H1 (cell line): ENCODE data around the gene CUX1. TPM values are rescaled to one million over a fixed set of nuclear protein-coding genes. Genes with fewer than 3 reads are reported as not detected.

ENCODE experiments used
- CTCF ChIA-PET: fragments of 300-600 bp; sonication (Branson Sonifier 250); formaldehyde crosslinking; loops from one replicate; lab custom pipeline; 2021; ENCODE audit not compliant: partially characterized antibody; lab: Charles Lee
- POLR2A ChIA-PET: fragments of 300-600 bp; sonication (Branson Sonifier 250); formaldehyde crosslinking; loops from one replicate; lab custom pipeline; 2021; ENCODE audit warnings: inconsistent platforms; ENCODE audit not compliant: partially characterized antibody; lab: Charles Lee
- DNase-seq, 2 experiments: peaks; one replicate each; pipeline versions ENCODE4 v3.0.0 to v3.0.0-alpha.2; 2010 to 2022; ENCODE audit warnings: low spot score in 2 of 2, low read depth in 1 of 2, mixed read lengths in 1 of 2
- FAIRE-seq: peaks from 2 replicates; lab custom pipeline; 2011; peaks lifted over from hg19 to GRCh38; lab: Jason Lieb, UNC
- H2AFZ ChIP-seq: 2 replicates; pipeline ENCODE4 v1.8.1; 2012; ENCODE audit warnings: low read length, inconsistent platforms
- H2AK5ac ChIP-seq: 2 replicates; pipeline ENCODE4 v1.6.1; 2013; ENCODE audit warnings: low read depth, low read length
- H2BK120ac ChIP-seq: replicated peaks from 2 replicates; pipeline ENCODE3; 2013; ENCODE audit warnings: low read depth, low read length, inconsistent platforms
- H2BK12ac ChIP-seq: 2 replicates; pipeline ENCODE4 v1.6.1; 2013; ENCODE audit warnings: low read depth, low read length
- H2BK15ac ChIP-seq: 2 replicates; pipeline ENCODE4 v1.6.1; 2013; ENCODE audit warnings: low read length
- H2BK20ac ChIP-seq: 2 replicates; pipeline ENCODE4 v1.6.1; 2013; ENCODE audit warnings: low read length
- H2BK5ac ChIP-seq: 2 replicates; pipeline ENCODE4 v1.6.1; 2013; ENCODE audit warnings: low read depth, low read length
- H3K14ac ChIP-seq: 2 replicates; pipeline ENCODE4 v1.6.1; 2013; ENCODE audit warnings: inconsistent platforms; ENCODE audit not compliant: insufficient read length
- H3K18ac ChIP-seq: 2 replicates; pipeline ENCODE4 v1.6.1; 2013; ENCODE audit warnings: low read length; ENCODE audit errors: extremely low read depth
- H3K23ac ChIP-seq: 2 replicates; pipeline ENCODE4 v1.6.1; 2013; ENCODE audit warnings: inconsistent platforms; ENCODE audit not compliant: insufficient read length
- H3K23me2 ChIP-seq: 2 replicates; pipeline ENCODE4 v1.6.1; 2013; ENCODE audit warnings: low read depth, low read length
- H3K27ac ChIP-seq: 2 replicates; pipeline ENCODE4 v1.6.1; 2011; ENCODE audit warnings: low read depth, low read length, inconsistent platforms
- H3K27me3 ChIP-seq, 4 experiments: replicated peaks in 1 of 4; 1 replicate in 1 of 4; 2 replicates in 3 of 4; pipeline versions ENCODE4 v1.6.1 to v1.8.1; 2011 to 2013; ENCODE audit warnings: low read length in 3 of 4, mild to moderate bottlenecking in 3 of 4, inconsistent platforms in 2 of 4, mixed read lengths in 2 of 4, moderate library complexity in 1 of 4; ENCODE audit not compliant: control insufficient read depth in 3 of 4, insufficient read depth in 3 of 4; ENCODE audit errors: extremely low read depth in 1 of 4
- H3K36me3 ChIP-seq, 4 experiments: 2 replicates each; pipeline versions ENCODE4 v1.6.1 to v1.8.1; 2011 to 2013; ENCODE audit warnings: mild to moderate bottlenecking in 4 of 4, low read length in 3 of 4, moderate library complexity in 2 of 4, control low read depth in 1 of 4, inconsistent platforms in 1 of 4; ENCODE audit not compliant: insufficient read depth in 4 of 4, control insufficient read depth in 2 of 4
- H3K4ac ChIP-seq: replicated peaks from 2 replicates; pipeline ENCODE3; 2013; ENCODE audit warnings: low read length, low read depth, mixed read lengths, inconsistent platforms; ENCODE audit not compliant: insufficient read length
- H3K4me1 ChIP-seq, 4 experiments: replicated peaks in 1 of 4; 1 replicate in 1 of 4; 2 replicates in 3 of 4; pipeline versions ENCODE4 v1.6.1 to v1.8.1; 2011 to 2013; ENCODE audit warnings: low read length in 3 of 4, inconsistent platforms in 2 of 4, mixed read lengths in 1 of 4; ENCODE audit not compliant: insufficient read depth in 4 of 4, control insufficient read depth in 3 of 4
- H3K4me2 ChIP-seq, 2 experiments: 2 replicates each; pipeline versions ENCODE4 v1.6.1 to v1.8.1; 2011 to 2013; ENCODE audit warnings: low read depth in 2 of 2, low read length in 2 of 2, control low read depth in 1 of 2, inconsistent platforms in 1 of 2, mild to moderate bottlenecking in 1 of 2; ENCODE audit not compliant: insufficient read depth in 1 of 2
- H3K4me3 ChIP-seq, 4 experiments: fragments of 200-600, 300-600 bp in 1 of 4; sonication (generic), shearing (Covaris generic), sonication (Bioruptor Twin) in 1 of 4; 2 replicates each; pipeline versions ENCODE4 v1.5.1 to v1.8.1; 2011 to 2016; ENCODE audit warnings: low read length in 4 of 4, low read depth in 3 of 4, control low read depth in 2 of 4, inconsistent platforms in 2 of 4, mild to moderate bottlenecking in 2 of 4, mixed read lengths in 1 of 4, moderate library complexity in 1 of 4; ENCODE audit not compliant: insufficient read depth in 2 of 4; ENCODE audit errors: extremely low read depth in 1 of 4
- H3K56ac ChIP-seq: replicated peaks from 2 replicates; pipeline ENCODE3; 2013; ENCODE audit warnings: low read depth, mild to moderate bottlenecking, mixed read lengths, low read length, inconsistent platforms; ENCODE audit not compliant: insufficient read length
- H3K79me1 ChIP-seq: 2 replicates; pipeline ENCODE4 v1.6.1; 2013; ENCODE audit warnings: low read depth, low read length, control low read depth
- H3K79me2 ChIP-seq, 2 experiments: 2 replicates each; pipeline versions ENCODE4 v1.6.1 to v1.8.1; 2012 to 2013; ENCODE audit warnings: low read length in 2 of 2, mild to moderate bottlenecking in 2 of 2, inconsistent platforms in 1 of 2; ENCODE audit not compliant: insufficient read depth in 2 of 2, control insufficient read depth in 1 of 2
- H3K9ac ChIP-seq, 4 experiments: replicated peaks in 1 of 4; 1 replicate in 1 of 4; 2 replicates in 3 of 4; pipeline versions ENCODE4 v1.6.1 to v1.8.1; 2011 to 2013; ENCODE audit warnings: low read depth in 3 of 4, low read length in 3 of 4, control low read depth in 2 of 4, mild to moderate bottlenecking in 2 of 4, moderate library complexity in 2 of 4, inconsistent platforms in 1 of 4; ENCODE audit errors: extremely low read depth in 1 of 4
- H3K9me3 ChIP-seq, 2 experiments: 2 replicates each; pipeline versions ENCODE4 v1.6.1 to v1.8.1; 2012 to 2013; ENCODE audit warnings: mild to moderate bottlenecking in 2 of 2, moderate library complexity in 2 of 2, control low read depth in 1 of 2, inconsistent platforms in 1 of 2, low read depth in 1 of 2, low read length in 1 of 2, mixed read lengths in 1 of 2; ENCODE audit not compliant: insufficient read depth in 2 of 2
- H4K20me1 ChIP-seq, 2 experiments: replicated peaks in 1 of 2; 2 replicates each; pipeline versions ENCODE3 to v1.8.1; 2011 to 2013; ENCODE audit warnings: inconsistent platforms in 2 of 2, low read length in 2 of 2, mild to moderate bottlenecking in 1 of 2; ENCODE audit not compliant: insufficient read depth in 2 of 2, control insufficient read depth in 1 of 2
- H4K5ac ChIP-seq: 2 replicates; pipeline ENCODE4 v1.6.1; 2013; ENCODE audit warnings: low read length, low read depth, mixed read lengths, inconsistent platforms; ENCODE audit not compliant: insufficient read length
- H4K8ac ChIP-seq: 2 replicates; pipeline ENCODE4 v1.8.0; 2013; ENCODE audit warnings: mild to moderate bottlenecking, moderate library complexity, low read length, inconsistent platforms; ENCODE audit not compliant: insufficient read depth; ENCODE audit errors: extremely low read depth
- H4K91ac ChIP-seq: replicated peaks from 2 replicates; pipeline ENCODE3; 2013; ENCODE audit warnings: low read length, mixed read lengths, inconsistent platforms; ENCODE audit not compliant: insufficient read length
- KDM1A ChIP-seq: fragments of 200-600, 300-600 bp; sonication (generic); IDR thresholded peaks from 2 replicates; pipeline ENCODE4 v1.7.1; 2016; ENCODE audit warnings: mild to moderate bottlenecking, low read length, borderline replicate concordance
- POLR2A ChIP-seq, 2 experiments: IDR thresholded peaks; 1 replicate in 1 of 2; 2 replicates in 1 of 2; pipeline ENCODE4 v1.6.1; 2011; ENCODE audit warnings: low read depth in 2 of 2, low read length in 2 of 2, mild to moderate bottlenecking in 2 of 2; ENCODE audit errors: control extremely low read depth in 1 of 2
- SP2 ChIP-seq: IDR thresholded peaks from 2 replicates; pipeline ENCODE4 v1.6.1; 2012; ENCODE audit warnings: mild to moderate bottlenecking, low read length, inconsistent platforms
- SUZ12 ChIP-seq: fragments of 200-600 bp; sonication (generic); IDR thresholded peaks from 2 replicates; pipeline ENCODE4 v1.6.1; 2012; ENCODE audit warnings: mild to moderate bottlenecking, inconsistent platforms, low read length, moderate library complexity, mixed read lengths
- WGBS, 2 experiments: shearing (Covaris generic) in 1 of 2; methylation state at CpG; one replicate each; pipeline versions ENCODE4 v1.1.6 to v1.1.7; 2013 to 2015; ENCODE audit warnings: low lambda C conversion rate in 2 of 2, mixed read lengths in 2 of 2, inconsistent platforms in 1 of 2, low coverage in 1 of 2, missing lambda C conversion rate in 1 of 2; ENCODE audit not compliant: insufficient replicate concordance in 2 of 2, insufficient coverage in 1 of 2, insufficient read length in 1 of 2; ENCODE audit errors: extremely low coverage in 1 of 2, missing lambda C conversion rate in 1 of 2; 5-methylcytosine and 5-hydroxymethylcytosine counted together
- polyA plus RNA-seq, 7 experiments: library from polyadenylated mRNA; depleted of rRNA in 3 of 7; stranded (reverse) in 5 of 7; unstranded in 2 of 7; fragments of >200 nt in 5 of 7; fragments of 200-250 nt in 2 of 7; gene quantifications; 1 replicate in 5 of 7; 2 replicates in 1 of 7; 4 replicates in 1 of 7; pipeline versions ENCODE4 v1.2.1 to v1.2.3, GENCODE V29; 2011 to 2013; ENCODE audit warnings: missing spikeins in 2 of 7, mixed read lengths in 2 of 7
- total RNA-seq: library from RNA; stranded (reverse); fragmentation: NEBNext Ultra II Directional; extraction: Animal tissue kit (Norgen Biotek cat#: 25700); gene quantifications from 2 replicates; pipeline ENCODE4 v1.2.1, GENCODE V29; 2021

Gene CUX1
- total and polyA plus RNA-seq, 2 of the 8 experiments (the other 6 are each of a cell fraction or from before 2014, with no cell fraction given) = 21.6 to 65.9 TPM

DNA sequence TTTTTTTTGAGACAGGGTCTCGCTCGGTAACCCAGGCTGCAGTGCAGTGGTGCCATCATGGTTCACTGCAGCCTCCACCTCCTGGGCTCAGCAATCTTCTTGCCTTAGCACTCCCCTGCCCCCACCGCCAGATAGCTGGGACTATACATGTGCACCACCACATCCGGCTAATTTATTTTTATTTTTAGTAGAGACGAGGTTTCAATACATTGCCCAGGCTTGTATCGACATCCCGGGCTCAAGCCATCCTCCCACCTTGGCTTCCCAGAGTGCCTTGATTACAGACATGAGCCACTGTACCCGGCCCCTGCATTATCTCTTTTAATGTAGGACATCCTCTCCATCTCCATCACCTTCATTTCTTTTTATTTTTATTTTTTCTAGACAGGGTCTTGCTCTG is 213.3 kb downstream of the CUX1 start:
- TF ChIP-seq KDM1A = no peak
- no peak for TF ChIP-seq SUZ12
- no peak for TF ChIP-seq POLR2A (IDR thresholded peaks at IDR 0.05; ENCODE audit: control extremely low read depth in 1 of 2, low read depth in 2 of 2, low read length in 2 of 2)
- TF ChIP-seq SP2 = no peak
- Histone ChIP-seq H3K56ac (no peak overlapping the region), H2BK120ac (no peak overlapping the region), H2BK12ac (no peak overlapping the region), H3K9me3 (no peaks in the 10 kb centered on the region), H3K36me3 (peaks cover 0 to 3% (median 1%) of the 10 kb centered on the region in 4 experiments; a peak in 1 of 8 replicates), H4K5ac (no peak overlapping the region), H3K9ac (no peak overlapping the region), H3K27me3 (no peaks in the 10 kb centered on the region), H3K27ac (no peak overlapping the region), H4K20me1 (no peaks in the 10 kb centered on the region), H2BK20ac (no peak overlapping the region), H3K79me1 (no peaks in the 10 kb centered on the region; the same call in none of the 2 replicates), H3K23ac (no peak overlapping the region), H4K91ac (no peak overlapping the region), H3K4ac (no peak overlapping the region), H3K4me2 (no peak overlapping the region), H3K79me2 (no peaks in the 10 kb centered on the region), H3K4me1 (peaks cover 0 to 3% (median 0%) of the 10 kb centered on the region in 4 experiments; a peak in 3 of 7 replicates), H3K14ac (no peak overlapping the region), H4K8ac (no peak overlapping the region), H3K4me3 (no peak overlapping the region), H2BK5ac (no peak overlapping the region), H2AK5ac (no peak overlapping the region), H3K23me2 (no peaks in the 10 kb centered on the region), H2AFZ (no peak overlapping the region), H2BK15ac (no peak overlapping the region), H3K18ac (no peak overlapping the region)
- POLR2A ChIA-PET = no interaction called here
- FAIRE-seq (no peak), DNase-seq (no peak)
- CTCF ChIA-PET = interaction anchor here (0.8 kb wide), 1 partner anchor 61 kb away, joined by 3 read pairs; no protein-coding TSS in a partner anchor
- WGBS, 2 experiments = 95% methylated on average over 8 of the region's 8 CpGs; no CpG with 5 or more reads in 1 of the 2 experiments
